NCI-H2227 (cell line): ENCODE measurements around the gene SNX15.

Experiments
- DNase-seq: peaks from one replicate; lab custom pipeline; 2025; ENCODE audit not compliant: unreplicated experiment; lab: John Stamatoyannopoulos, UW

Gene SNX15

GRCh38 chr11:65083834-65084597 is 56.8 kb downstream of the SNX15 start, which contains the start of the genes CDCA5 and ZFPL1:
TSS of gene CDCA5 (minus strand) at chr11:65084040. CDS start at chr11:65083978, 62 bp downstream.
TSS of gene ZFPL1 (plus strand) at chr11:65084222. CDS start at chr11:65084699, 477 bp downstream.
- peak; percentile 98 for DNase-seq

GRCh38 chr11:65084598-65085375 is 57.5 kb downstream of the SNX15 start:
- no peak for DNase-seq

GRCh38 chr11:65085446-65085845 is 58.2 kb downstream of the SNX15 start:
- no peak for DNase-seq

- DNase-seq: no peak
Observed at GRCh38 chr11:65086809-65087208, 59.6 kb downstream of the SNX15 start.

- no peak for DNase-seq
Observed at GRCh38 chr11:65087216-65087615, 60.0 kb downstream of the SNX15 start.

- DNase-seq: no peak
Observed at GRCh38 chr11:65087827-65088226, 60.6 kb downstream of the SNX15 start.

- DNase-seq: no peak
Observed at GRCh38 chr11:65089621-65090020, 62.4 kb downstream of the SNX15 start.
